Uterus (tissue), 4 donors: ENCODE results near the gene DENND1A. TPM values are rescaled to one million over a fixed set of nuclear protein-coding genes. Genes with fewer than 3 reads are reported as not detected.

ENCODE experiments used
- DNase-seq, 2 donors: peaks; one replicate each; pipeline ENCODE4 v3.0.0-alpha.2; 2019 to 2020
- H3K27ac ChIP-seq, 2 donors: fragments of 200-600 bp; sonication (generic); 1 replicate in 1 of 2; 2 replicates in 1 of 2; pipeline ENCODE4 v1.5.1; 2016 to 2018
- H3K27me3 ChIP-seq, 2 donors: fragments of 200-600 bp; sonication (generic); one replicate each; pipeline ENCODE4 v1.5.1; 2018 to 2019; ENCODE audit warnings: control low read depth in 1 of 2
- H3K36me3 ChIP-seq, 2 donors: fragments of 200-600 bp; sonication (generic); one replicate each; pipeline ENCODE4 v1.5.1; 2019; ENCODE audit warnings: control low read depth in 1 of 2
- H3K4me1 ChIP-seq, 2 donors: fragments of 200-600 bp; sonication (generic); one replicate each; pipeline ENCODE4 v1.5.1; 2018 to 2019; ENCODE audit warnings: control low read depth in 1 of 2
- H3K4me3 ChIP-seq, 2 donors: fragments of 200-600 bp; sonication (generic); 1 replicate in 1 of 2; 2 replicates in 1 of 2; pipeline ENCODE4 v1.5.1; 2018 to 2019; ENCODE audit warnings: mild to moderate bottlenecking in 1 of 2
- H3K9me3 ChIP-seq, 2 donors: fragments of 200-600 bp; sonication (generic); one replicate each; pipeline ENCODE4 v1.5.1; 2019; ENCODE audit warnings: control low read depth in 1 of 2
- CTCF ChIP-seq, 4 experiments: fragments of 200-600 bp in 2 of 4; fragments of 450-650 bp in 2 of 4; sonication (generic) in 2 of 4; IDR thresholded peaks; one replicate each; pipeline ENCODE4 v1.5.1; 2016 to 2019; ENCODE audit warnings: antibody characterized with exemption in 4 of 4, mild to moderate bottlenecking in 2 of 4, moderate library complexity in 1 of 4
- POLR2A ChIP-seq, 2 donors: fragments of 450-650 bp; IDR thresholded peaks; one replicate each; pipeline ENCODE4 v1.6.1; 2016; ENCODE audit warnings: antibody characterized with exemption in 2 of 2, mild to moderate bottlenecking in 1 of 2, moderate library complexity in 1 of 2
- intact Hi-C: fragments of 100-400 bp; cut with DNase I; formaldehyde crosslinking; loops from one replicate; pipeline ENCODE4 v1.15.1; 2023; ENCODE audit warnings: low total_unique reads
- total RNA-seq, 4 donors: library from RNA; depleted of rRNA in 3 of 4; stranded (reverse); fragments of >200 nt in 3 of 4; gene quantifications; one replicate each; pipeline versions ENCODE4 v1.1.0 to v1.2.4, GENCODE V29; 2014 to 2023
- donor health status: DM: yes; HTN: yes; CAD: no.

Gene DENND1A
- total RNA-seq, 4 donors from 2014 or later = 10.8 to 34.5 (median 22.6) TPM

- DNase-seq = no peak
- Histone ChIP-seq H3K9me3 (no peaks in the 10 kb centered on the region), H3K27me3 (no peaks in the 10 kb centered on the region), H3K4me1 (no peaks in the 10 kb centered on the region), H3K36me3 (no peaks in the 10 kb centered on the region), H3K27ac (no peak overlapping the region), H3K4me3 (no peak overlapping the region)
- TF ChIP-seq POLR2A (IDR thresholded peaks at IDR 0.05) = no peak
- TF ChIP-seq CTCF (IDR thresholded peaks at IDR 0.05) = no peak
- intact Hi-C loops = no loop called here
These were observed 278.1 kb downstream of the DENND1A start for GRCh38 chr9:123651871-123652270.

GRCh38 chr9:123651273-123651672 is 278.7 kb downstream of the DENND1A start:
- H3K4me1 ChIP-seq = no peaks in the 10 kb centered on the region
- H3K9me3 ChIP-seq = no peaks in the 10 kb centered on the region
- H3K4me3 ChIP-seq = no peak overlapping the region
- no peak for DNase-seq
- intact Hi-C loops = no loop called here
- TF ChIP-seq POLR2A (IDR thresholded peaks at IDR 0.05) (no peak), CTCF (IDR thresholded peaks at IDR 0.05) (no peak)
- H3K27ac ChIP-seq = no peak overlapping the region
- no peaks in the 10 kb centered on the region for H3K27me3 ChIP-seq
- H3K36me3 ChIP-seq = no peaks in the 10 kb centered on the region

DNA sequence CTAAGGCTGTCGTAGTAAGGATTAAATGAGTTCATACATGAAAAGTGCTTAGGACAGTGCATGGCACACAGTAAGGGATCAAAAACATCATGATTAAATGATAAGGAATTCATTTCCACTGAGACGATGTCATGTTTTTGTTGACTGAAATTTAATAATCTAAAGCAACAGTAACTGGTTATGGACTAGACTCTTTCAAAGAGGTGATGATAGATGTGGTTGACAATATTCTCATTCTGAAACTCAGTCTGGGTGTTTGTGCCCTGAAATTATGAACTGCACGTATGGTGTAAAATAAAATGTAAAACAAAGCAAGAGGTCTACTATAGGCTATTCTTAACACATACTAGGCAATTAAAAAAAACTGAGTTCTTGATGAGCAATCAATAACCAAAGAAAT is 280.0 kb downstream of the DENND1A start:
- DNase-seq = no peak
- Histone ChIP-seq H3K27me3 (no peaks in the 10 kb centered on the region), H3K4me3 (no peak overlapping the region), H3K27ac (no peak overlapping the region), H3K36me3 (no peaks in the 10 kb centered on the region), H3K9me3 (no peaks in the 10 kb centered on the region), H3K4me1 (no peaks in the 10 kb centered on the region)
- TF ChIP-seq POLR2A (IDR thresholded peaks at IDR 0.05) (no peak), CTCF (IDR thresholded peaks at IDR 0.05) (no peak)
- intact Hi-C loops = no loop called here

DNA sequence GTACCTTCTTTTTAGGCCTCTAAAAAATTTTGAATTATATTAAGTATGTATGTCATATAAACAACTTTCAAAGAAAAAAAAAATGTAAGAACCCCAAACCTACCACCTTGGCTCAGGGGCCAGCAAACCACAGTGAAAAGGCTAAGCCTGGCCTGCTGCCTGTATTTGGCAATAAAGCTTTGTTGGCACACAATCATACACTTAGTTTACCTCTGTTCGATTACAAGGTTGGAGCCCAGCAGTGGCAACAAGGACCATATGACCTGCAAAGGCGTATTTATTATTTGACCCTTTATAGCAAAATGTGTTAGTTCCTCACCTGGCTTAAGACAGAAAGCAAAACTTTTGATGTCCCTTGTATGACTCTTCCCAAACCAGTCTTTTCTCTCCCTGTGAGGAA is 282.8 kb downstream of the DENND1A start:
- no peak overlapping the region for H3K27ac ChIP-seq
- no peaks in the 10 kb centered on the region for H3K27me3 ChIP-seq
- intact Hi-C loops = no loop called here
- no peak for TF ChIP-seq POLR2A (IDR thresholded peaks at IDR 0.05)
- no peak for TF ChIP-seq CTCF (IDR thresholded peaks at IDR 0.05)
- H3K4me3 ChIP-seq = no peak overlapping the region
- H3K4me1 ChIP-seq = no peaks in the 10 kb centered on the region
- no peaks in the 10 kb centered on the region for H3K36me3 ChIP-seq
- no peaks in the 10 kb centered on the region for H3K9me3 ChIP-seq
- DNase-seq = no peak

DNA sequence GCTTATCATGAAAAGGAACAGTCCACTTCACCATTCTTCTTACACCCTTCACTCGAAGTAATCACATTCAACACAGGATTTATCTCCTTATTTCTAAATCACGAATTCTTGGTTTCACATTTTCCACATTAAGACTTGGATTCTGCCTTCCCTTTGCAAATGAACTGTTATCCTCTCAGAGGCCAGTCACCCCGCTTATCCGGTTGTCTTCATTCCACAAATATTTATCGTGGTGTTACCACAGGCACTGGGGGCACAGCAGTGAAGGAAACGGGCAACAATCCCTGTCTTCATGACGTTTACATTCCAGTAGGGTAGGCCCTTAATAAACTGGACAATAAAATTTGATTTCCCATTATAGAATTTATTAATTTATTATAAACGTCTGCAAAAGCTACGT is 284.2 kb downstream of the DENND1A start:
- TF ChIP-seq CTCF (IDR thresholded peaks at IDR 0.05) (no peak), POLR2A (IDR thresholded peaks at IDR 0.05) (no peak)
- H3K4me3 ChIP-seq = no peak overlapping the region
- DNase-seq = no peak
- H3K4me1 ChIP-seq = no peaks in the 10 kb centered on the region
- H3K27me3 ChIP-seq = no peaks in the 10 kb centered on the region
- no peaks in the 10 kb centered on the region for H3K9me3 ChIP-seq
- intact Hi-C loops = no loop called here
- H3K27ac ChIP-seq = no peak overlapping the region
- H3K36me3 ChIP-seq = no peaks in the 10 kb centered on the region
